Measurements from ENCODE around the gene GADD45GIP1.
"Not testable (repeated sequence)": the region's sequence is repeated elsewhere in the genome, so short reads cannot be mapped to it uniquely, and the experiment has no call there.

GADD45GIP1 gene

DNA sequence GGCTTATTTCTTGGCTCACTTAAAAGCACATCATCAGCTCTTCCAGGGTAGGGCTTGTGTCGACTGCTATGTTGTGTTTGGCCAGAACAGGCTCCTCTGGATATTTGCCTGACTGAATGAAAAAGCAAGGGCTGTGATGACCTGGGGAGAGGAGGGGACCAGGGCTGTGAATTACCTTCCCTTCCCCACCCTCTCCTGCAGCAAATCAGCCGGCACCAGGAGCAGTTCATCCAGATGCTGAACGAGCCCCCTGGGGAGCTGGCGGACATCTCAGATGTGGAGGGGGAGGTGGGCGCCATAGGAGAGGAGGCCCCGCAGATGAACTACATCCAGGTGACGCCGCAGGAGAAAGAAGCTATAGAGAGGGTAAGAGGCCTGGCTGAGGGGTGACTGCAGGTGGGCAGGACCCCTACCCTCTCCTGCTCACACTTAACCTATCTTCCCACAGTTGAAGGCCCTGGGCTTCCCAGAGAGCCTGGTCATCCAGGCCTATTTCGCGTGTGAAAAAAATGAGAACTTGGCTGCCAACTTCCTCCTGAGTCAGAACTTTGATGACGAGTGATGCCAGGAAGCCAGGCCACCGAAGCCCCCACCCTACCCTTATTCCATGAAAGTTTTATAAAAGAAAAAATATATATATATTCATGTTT, 4.4 kb downstream of the GADD45GIP1 start:
- TF ChIP-seq POU2F2 (IDR thresholded peaks at IDR 0.05; ENCODE audit: low read depth, low read length) (no peak), PAX5 (IDR thresholded peaks at IDR 0.05; ENCODE audit: insufficient read depth, low read length, severe bottlenecking) (no peak), SPI1 (IDR thresholded peaks at IDR 0.05; ENCODE audit: low read depth, low read length) (no peak), POLR2AphosphoS5 (IDR thresholded peaks at IDR 0.05; ENCODE audit: low read depth, low read length) (no peak; the same call in none of the 2 replicates)
- no peak for DNase-seq (ENCODE audit: insufficient read length, low spot score)
- no peak for FAIRE-seq

DNA sequence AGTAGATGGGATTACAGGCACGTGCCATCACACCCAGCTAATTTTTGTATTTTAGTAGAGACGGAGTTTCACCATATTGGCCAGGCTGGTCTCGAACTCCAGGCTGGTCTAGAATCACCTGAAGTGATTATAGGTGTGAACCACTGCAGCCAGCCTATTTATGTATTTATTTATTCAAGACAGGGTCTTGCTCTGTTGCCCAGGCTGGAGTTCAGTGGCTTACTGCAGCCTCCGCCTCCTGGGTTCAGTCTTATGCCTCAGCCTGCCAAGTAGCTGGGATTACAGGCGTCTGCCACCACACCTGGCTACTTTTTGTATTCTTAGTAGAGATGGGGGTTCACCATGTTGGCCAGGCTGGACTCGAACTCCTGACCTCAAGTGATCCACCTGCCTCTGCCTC, 5.0 kb downstream of the GADD45GIP1 start:
- not testable (repeated sequence) for FAIRE-seq; DNase-seq (ENCODE audit: insufficient read length, low spot score)

DNA sequence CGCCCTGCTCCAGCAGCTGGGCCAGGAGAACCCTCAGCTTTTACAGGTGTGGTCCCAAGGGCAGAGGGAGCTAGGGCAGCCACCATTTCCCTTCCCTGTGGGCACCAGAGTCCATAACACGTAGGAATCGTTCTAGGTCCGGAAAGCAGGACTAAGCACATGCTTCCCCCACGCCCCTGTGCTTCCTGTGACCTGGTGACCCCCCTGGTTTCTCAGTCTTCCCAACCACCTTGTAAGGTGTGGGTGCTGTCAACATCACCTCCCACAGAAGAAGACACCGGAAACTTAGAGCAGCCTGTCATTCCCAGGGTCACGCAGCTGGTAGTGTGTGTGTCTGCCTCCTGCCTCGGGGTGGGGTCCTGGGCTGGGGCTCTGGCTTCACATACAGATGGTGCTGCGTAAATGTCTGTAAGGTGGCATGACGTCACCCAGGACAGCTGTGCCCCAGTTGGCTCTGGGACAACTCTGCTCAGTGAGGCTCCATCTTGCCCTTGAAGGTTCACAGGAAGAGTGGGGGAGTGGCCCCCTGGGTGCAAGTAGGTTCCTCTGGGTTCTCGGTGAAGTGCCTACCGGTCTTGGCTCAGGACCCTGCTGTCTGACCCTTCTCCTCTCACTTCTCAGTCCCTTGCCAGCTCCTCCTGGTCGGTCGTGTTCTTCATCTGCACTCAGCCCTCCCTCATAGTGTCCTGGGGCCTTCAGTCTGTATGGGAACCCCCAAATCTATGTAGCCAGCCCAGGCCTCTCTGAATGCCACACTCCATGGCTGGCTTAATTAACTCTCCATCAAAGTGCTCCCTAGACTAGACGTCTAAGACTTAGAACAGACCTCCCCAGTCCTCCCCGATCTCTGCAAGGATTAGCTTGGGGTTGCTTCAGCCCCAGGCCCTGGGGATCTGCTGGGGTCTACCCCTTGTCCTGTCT, 7.4 kb downstream of the GADD45GIP1 start:
- no peak for DNase-seq (ENCODE audit: insufficient read length, low spot score)
- no peak for FAIRE-seq
- TF ChIP-seq PAX5 (IDR thresholded peaks at IDR 0.05; ENCODE audit: insufficient read depth, low read length, severe bottlenecking) (no peak), SPI1 (IDR thresholded peaks at IDR 0.05; ENCODE audit: low read depth, low read length) (no peak), POLR2AphosphoS5 (IDR thresholded peaks at IDR 0.05; ENCODE audit: low read depth, low read length) (no peak), POLR2A (IDR thresholded peaks at IDR 0.05; ENCODE audit: low read depth, low read length) (no peak), POU2F2 (IDR thresholded peaks at IDR 0.05; ENCODE audit: low read depth, low read length) (no peak), TAF1 (IDR thresholded peaks at IDR 0.05; ENCODE audit: low read depth, low read length) (no peak)

DNA sequence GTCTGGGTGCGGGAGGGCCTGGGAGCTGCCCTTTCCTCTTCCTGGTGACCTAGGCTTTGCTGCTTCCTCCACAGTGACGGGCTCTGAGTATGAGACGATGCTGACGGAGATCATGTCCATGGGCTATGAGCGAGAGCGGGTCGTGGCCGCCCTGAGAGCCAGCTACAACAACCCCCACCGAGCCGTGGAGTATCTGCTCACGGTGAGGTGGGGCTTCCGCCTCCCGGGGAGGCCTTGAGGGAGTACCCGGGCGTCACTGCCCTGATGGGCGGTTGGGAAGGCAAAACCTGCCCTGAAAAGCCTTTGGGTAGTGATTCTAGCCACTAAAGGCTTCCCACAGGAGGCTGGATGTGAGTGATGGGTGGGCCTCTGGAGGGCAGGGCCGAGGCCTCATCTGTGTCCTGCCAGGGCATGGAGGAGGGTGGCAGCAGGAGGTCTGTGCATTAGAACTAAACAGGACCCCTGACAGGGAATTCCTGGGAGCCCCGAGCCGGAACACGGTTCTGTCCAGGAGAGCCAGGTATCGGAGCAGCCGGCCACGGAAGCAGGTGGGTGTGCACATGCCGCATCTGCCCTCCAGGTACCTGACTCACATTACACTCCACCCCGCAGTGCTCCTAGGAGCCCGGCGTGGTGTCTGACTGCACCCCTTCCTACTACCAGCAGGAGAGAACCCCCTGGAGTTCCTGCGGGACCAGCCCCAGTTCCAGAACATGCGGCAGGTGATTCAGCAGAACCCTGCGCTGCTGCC, 8.2 kb downstream of the GADD45GIP1 start:
- no peak for DNase-seq (ENCODE audit: insufficient read length, low spot score)
- no peak for FAIRE-seq
- TF ChIP-seq POLR2AphosphoS5 (IDR thresholded peaks at IDR 0.05; ENCODE audit: low read depth, low read length) (no peak), TAF1 (IDR thresholded peaks at IDR 0.05; ENCODE audit: low read depth, low read length) (no peak), PAX5 (IDR thresholded peaks at IDR 0.05; ENCODE audit: insufficient read depth, low read length, severe bottlenecking) (no peak)

DNA sequence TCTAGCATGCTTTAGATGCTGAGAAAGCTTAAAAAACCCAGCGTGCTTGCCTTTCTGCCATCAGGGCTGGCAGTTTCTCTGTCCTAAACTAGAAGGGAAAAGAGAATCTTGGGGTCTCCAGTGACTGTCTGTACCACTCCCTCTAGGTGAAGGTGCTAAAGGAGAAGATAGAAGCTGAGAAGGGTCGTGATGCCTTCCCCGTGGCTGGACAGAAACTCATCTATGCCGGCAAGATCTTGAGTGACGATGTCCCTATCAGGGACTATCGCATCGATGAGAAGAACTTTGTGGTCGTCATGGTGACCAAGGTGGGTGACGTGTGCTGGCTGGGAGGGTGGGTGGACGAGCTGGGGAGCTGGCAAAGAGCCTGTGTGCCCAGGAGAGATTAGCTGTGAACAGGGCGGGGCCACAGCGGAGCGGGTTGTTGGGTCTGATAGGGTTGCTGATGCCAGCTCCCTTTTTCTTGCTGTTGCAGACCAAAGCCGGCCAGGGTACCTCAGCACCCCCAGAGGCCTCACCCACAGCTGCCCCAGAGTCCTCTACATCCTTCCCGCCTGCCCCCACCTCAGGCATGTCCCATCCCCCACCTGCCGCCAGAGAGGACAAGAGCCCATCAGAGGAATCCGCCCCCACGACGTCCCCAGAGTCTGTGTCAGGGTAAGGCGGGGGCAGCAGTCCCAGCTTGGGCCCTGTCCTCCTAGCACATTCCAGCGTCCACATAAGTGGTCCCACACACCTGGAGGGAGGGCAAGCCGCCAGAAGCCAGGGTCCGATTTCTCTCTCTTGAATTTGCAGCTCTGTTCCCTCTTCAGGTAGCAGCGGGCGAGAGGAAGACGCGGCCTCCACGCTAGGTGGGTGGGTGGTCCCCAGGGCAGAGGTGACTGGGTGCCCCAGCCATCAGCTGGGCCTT, 9.1 kb downstream of the GADD45GIP1 start:
- no peak for TF ChIP-seq POU2F2 (IDR thresholded peaks at IDR 0.05; ENCODE audit: low read depth, low read length)
- no peak for TF ChIP-seq POLR2AphosphoS5 (IDR thresholded peaks at IDR 0.05; ENCODE audit: low read depth, low read length)
- no peak for TF ChIP-seq SPI1 (IDR thresholded peaks at IDR 0.05; ENCODE audit: low read depth, low read length)
- no peak for TF ChIP-seq POLR2A (IDR thresholded peaks at IDR 0.05; ENCODE audit: low read depth, low read length)
- no peak for TF ChIP-seq PAX5 (IDR thresholded peaks at IDR 0.05; ENCODE audit: insufficient read depth, low read length, severe bottlenecking)
- TF ChIP-seq TAF1 (IDR thresholded peaks at IDR 0.05; ENCODE audit: low read depth, low read length), result no peak
- FAIRE-seq (no peak), DNase-seq (ENCODE audit: insufficient read length, low spot score) (no peak)

DNA sequence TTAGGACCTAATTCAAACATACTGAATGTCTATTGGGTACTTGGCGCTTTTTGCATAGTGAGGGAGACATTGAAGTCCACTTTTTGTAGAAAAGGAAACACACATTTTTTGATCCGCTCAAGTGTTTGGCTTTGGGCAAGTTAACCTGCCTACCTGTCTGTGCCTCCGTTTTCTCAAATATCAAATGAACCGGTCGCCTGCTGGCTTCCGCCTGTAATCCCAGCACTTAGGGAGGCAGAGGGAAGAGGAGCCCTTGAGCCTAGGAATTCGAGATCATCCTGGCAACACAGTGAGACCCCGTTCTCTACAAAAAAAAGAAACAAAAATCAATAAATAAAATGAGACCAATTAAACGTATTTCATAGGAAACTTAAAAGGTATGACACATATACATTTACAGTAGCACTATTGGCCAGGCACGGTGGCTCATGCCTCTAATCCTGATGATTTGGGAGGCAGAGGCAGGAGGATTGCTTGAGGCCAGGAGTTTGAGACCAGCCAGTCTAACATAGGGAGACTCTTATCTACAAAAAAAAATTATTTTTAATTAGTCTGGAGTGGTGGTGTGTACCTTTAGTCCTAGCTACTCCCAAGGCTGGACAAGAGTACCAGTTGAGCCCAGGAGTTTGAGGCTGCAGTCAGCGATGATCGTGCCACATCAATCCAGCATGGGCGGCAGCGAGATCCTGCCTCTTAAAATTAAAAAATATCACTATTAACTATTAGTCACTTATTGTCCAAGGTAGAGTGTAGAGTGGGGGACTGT, 10.1 kb downstream of the GADD45GIP1 start:
- no peak for DNase-seq (ENCODE audit: insufficient read length, low spot score)
- FAIRE-seq, result no peak
- TF ChIP-seq SPI1 (IDR thresholded peaks at IDR 0.05; ENCODE audit: low read depth, low read length) (no peak), TAF1 (IDR thresholded peaks at IDR 0.05; ENCODE audit: low read depth, low read length) (no peak), PAX5 (IDR thresholded peaks at IDR 0.05; ENCODE audit: insufficient read depth, low read length, severe bottlenecking) (no peak), POLR2A (IDR thresholded peaks at IDR 0.05; ENCODE audit: low read depth, low read length) (no peak)

DNA sequence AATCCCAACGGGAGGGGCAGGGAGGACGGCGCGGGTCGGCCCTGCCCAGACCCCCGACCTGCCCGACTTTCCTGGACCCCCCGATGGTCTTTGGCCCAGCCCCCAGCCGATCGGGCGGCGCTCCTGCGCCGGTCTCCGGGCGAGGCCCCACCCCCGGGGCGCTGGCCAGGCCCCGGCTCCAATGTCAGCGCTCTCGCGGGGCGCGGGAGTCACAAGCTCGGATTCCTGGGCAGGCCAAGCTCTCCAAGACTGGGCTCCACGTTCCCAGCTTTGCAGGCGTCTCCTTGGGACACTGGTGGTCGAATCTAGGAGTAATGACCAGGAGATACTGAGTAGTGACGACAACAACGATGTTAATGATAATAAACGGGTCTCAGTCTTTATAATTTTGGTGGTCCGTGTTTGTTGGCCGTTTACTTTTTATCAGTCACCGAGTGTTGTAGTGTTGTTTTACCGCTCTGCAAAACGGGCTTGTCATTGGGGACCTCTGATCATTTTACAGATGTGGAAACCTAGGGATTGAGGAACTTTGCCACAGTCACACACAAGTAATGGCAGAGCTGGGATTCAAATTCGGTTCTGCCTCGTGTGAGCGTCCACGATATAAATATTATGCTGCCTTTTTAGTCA, 10.8 kb downstream of the GADD45GIP1 start:
- FAIRE-seq (no peak), DNase-seq (ENCODE audit: insufficient read length, low spot score) (peak; percentile 55)
- TF ChIP-seq POLR2A (IDR thresholded peaks at IDR 0.05; ENCODE audit: low read depth, low read length) (no peak), POLR2AphosphoS5 (IDR thresholded peaks at IDR 0.05; ENCODE audit: low read depth, low read length) (no peak), SPI1 (IDR thresholded peaks at IDR 0.05; ENCODE audit: low read depth, low read length) (no peak), TAF1 (IDR thresholded peaks at IDR 0.05; ENCODE audit: low read depth, low read length) (no peak), POU2F2 (IDR thresholded peaks at IDR 0.05; ENCODE audit: low read depth, low read length) (no peak), PAX5 (IDR thresholded peaks at IDR 0.05; ENCODE audit: insufficient read depth, low read length, severe bottlenecking) (no peak)

DNA sequence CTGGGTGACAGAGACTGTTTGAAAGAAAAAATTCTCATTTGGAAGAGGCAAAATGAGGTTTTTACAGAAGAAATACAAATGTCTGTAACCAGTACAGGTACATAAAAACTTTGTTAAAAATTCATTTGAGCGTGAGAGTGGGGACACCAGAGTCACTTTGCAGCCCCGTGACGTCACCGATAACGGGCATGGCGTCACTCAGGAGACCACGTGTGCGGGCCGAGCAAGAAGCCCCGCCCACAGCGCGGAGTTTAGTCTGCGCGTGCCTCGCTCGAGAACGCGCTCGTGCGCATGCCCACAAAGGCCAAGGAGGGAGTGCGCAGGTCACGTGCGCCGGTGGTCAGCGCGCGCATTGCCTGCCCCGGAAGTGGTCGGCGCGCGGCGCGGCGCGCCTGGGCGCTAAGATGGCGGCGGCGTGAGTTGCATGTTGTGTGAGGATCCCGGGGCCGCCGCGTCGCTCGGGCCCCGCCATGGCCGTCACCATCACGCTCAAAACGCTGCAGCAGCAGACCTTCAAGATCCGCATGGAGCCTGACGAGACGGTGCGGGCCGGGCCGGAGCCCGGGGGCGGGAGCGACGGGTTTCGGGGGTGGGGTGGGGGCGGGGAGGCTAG, 11.4 kb downstream of the GADD45GIP1 start, which contains the start of gene RAD23A:
TSS of gene RAD23A (plus strand) at position 384 of the 613 bp plus-strand sequence. CDS start at position 471, 87 bp downstream.
- DNase-seq (ENCODE audit: insufficient read length, low spot score), result peak; percentile 87
- TF ChIP-seq SPI1 (IDR thresholded peaks at IDR 0.05; ENCODE audit: low read depth, low read length) (peak; percentile 29; the same call in 1 of the 2 replicates), POLR2A (IDR thresholded peaks at IDR 0.05; ENCODE audit: low read depth, low read length) (peak; percentile 97), POLR2AphosphoS5 (IDR thresholded peaks at IDR 0.05; ENCODE audit: low read depth, low read length) (peak; percentile 99), POU2F2 (IDR thresholded peaks at IDR 0.05; ENCODE audit: low read depth, low read length) (peak; percentile 95), TAF1 (IDR thresholded peaks at IDR 0.05; ENCODE audit: low read depth, low read length) (peak; percentile 98), PAX5 (IDR thresholded peaks at IDR 0.05; ENCODE audit: insufficient read depth, low read length, severe bottlenecking) (peak; percentile 56)
- peak; percentile 100 for FAIRE-seq

Data from GM12891 (cell line).